ENCODE results near the gene KRTAP12-2.

Gene KRTAP12-2

DNA sequence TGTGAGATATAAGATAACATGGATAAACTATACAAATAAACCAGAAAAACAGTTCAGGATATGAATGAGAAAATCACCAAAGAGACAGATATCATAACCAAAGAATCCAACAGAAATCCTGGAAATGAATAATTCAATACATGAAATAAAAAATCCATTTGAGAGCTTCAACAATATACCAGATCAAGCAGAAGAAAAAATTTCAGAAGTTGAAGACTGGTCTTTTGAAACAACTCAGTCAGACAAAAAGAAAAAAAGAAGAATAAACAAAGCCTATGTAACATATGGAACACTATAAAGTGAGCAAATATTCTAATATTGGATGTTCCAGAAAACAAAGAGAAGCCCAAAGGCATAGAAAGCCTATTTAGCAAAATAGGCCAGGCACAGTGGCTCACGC lies 5.2 kb upstream of the KRTAP12-2 start:
- H3K27me3 ChIP-seq (ENCODE audit: low read length): no peaks in the 10 kb centered on the region
- H2AFZ ChIP-seq (ENCODE audit: low read depth, low read length, severe bottlenecking): no peak overlapping the region
- no peak overlapping the region for H3K27ac ChIP-seq (ENCODE audit: low read depth, low read length)
- no peaks in the 10 kb centered on the region for H3K9me2 ChIP-seq (replicated peaks; ENCODE audit: insufficient read depth, low read length)
- TF ChIP-seq EZH2phosphoT487 (conservative IDR thresholded peaks at IDR 0.05; ENCODE audit: low read length): no peak
- TF ChIP-seq, protein P1, sequence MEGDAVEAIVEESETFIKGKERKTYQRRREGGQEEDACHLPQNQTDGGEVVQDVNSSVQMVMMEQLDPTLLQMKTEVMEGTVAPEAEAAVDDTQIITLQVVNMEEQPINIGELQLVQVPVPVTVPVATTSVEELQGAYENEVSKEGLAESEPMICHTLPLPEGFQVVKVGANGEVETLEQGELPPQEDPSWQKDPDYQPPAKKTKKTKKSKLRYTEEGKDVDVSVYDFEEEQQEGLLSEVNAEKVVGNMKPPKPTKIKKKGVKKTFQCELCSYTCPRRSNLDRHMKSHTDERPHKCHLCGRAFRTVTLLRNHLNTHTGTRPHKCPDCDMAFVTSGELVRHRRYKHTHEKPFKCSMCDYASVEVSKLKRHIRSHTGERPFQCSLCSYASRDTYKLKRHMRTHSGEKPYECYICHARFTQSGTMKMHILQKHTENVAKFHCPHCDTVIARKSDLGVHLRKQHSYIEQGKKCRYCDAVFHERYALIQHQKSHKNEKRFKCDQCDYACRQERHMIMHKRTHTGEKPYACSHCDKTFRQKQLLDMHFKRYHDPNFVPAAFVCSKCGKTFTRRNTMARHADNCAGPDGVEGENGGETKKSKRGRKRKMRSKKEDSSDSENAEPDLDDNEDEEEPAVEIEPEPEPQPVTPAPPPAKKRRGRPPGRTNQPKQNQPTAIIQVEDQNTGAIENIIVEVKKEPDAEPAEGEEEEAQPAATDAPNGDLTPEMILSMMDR (IDR thresholded peaks at IDR 0.05; ENCODE audit: insufficient read depth, low read length, poor library complexity, severe bottlenecking): no peak
- H3K4me3 ChIP-seq (ENCODE audit: insufficient read depth, low read length, poor library complexity, severe bottlenecking): no peak overlapping the region
- no peak overlapping the region for H3K4me2 ChIP-seq (ENCODE audit: low read depth, low read length, poor library complexity, severe bottlenecking)
- no peak overlapping the region for H3K9ac ChIP-seq (ENCODE audit: low read length)
- H3K36me3 ChIP-seq (ENCODE audit: low read length): no peaks in the 10 kb centered on the region
- H3K9me3 ChIP-seq (ENCODE audit: insufficient read depth, low read length): no peaks in the 10 kb centered on the region
- no peaks in the 10 kb centered on the region for H4K20me1 ChIP-seq (ENCODE audit: low read depth, low read length)
- no peaks in the 10 kb centered on the region for H3K79me2 ChIP-seq (ENCODE audit: insufficient read depth, low read length)
- no peaks in the 10 kb centered on the region for H3F3A ChIP-seq (ENCODE audit: insufficient read depth)

DNA sequence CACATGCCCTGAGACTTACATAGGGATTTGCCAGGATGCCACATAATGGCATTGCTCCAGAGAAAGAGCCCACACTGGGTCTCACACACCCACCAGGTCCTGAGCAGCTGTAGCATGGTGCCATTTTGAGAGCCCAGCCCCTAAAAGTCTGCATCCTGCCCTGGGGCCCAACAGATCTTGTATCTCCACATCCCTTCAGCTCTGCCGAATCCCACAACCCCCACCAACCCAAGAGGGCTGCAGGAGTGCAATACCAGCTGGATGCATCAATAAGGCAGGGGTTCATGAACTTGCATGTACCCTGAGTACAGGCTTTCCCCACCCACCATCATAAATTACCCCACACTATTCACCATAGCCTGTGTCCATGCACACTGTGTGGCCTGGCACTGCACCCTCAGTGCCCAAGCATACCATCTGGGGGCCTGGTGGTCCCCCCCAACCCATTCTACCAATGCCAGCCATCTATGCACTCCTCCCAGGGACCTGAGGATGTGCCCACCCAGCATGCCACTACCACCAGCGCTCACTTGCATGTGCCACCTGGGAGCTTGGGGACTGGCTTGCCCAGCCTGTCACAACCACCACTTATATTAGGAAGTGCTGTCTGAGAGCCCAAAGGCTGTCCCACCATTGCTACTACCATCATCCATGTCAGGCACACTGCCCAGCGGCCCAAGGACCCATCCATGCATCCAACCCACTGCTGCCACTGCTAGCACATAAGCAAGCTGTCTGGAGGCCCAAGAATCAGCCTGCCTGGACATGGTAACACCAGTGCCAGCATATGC lies 4.1 kb upstream of the KRTAP12-2 start:
- no peaks in the 10 kb centered on the region for H3K9me2 ChIP-seq (replicated peaks; ENCODE audit: insufficient read depth, low read length)
- H3K27me3 ChIP-seq (ENCODE audit: low read length): no peaks in the 10 kb centered on the region
- H3K9me3 ChIP-seq (ENCODE audit: insufficient read depth, low read length): no peaks in the 10 kb centered on the region
- TF ChIP-seq, protein P1 (IDR thresholded peaks at IDR 0.05; ENCODE audit: insufficient read depth, low read length, poor library complexity, severe bottlenecking): no peak
- no peak for TF ChIP-seq EZH2phosphoT487 (conservative IDR thresholded peaks at IDR 0.05; ENCODE audit: low read length)
- H4K20me1 ChIP-seq (ENCODE audit: low read depth, low read length): no peaks in the 10 kb centered on the region
- H3K4me3 ChIP-seq (ENCODE audit: insufficient read depth, low read length, poor library complexity, severe bottlenecking): no peak overlapping the region
- H3K79me2 ChIP-seq (ENCODE audit: insufficient read depth, low read length): no peaks in the 10 kb centered on the region
- H3K4me2 ChIP-seq (ENCODE audit: low read depth, low read length, poor library complexity, severe bottlenecking): no peak overlapping the region
- no peaks in the 10 kb centered on the region for H3F3A ChIP-seq (ENCODE audit: insufficient read depth)
- no peaks in the 10 kb centered on the region for H3K36me3 ChIP-seq (ENCODE audit: low read length)
- no peak overlapping the region for H2AFZ ChIP-seq (ENCODE audit: low read depth, low read length, severe bottlenecking)
- no peak overlapping the region for H3K9ac ChIP-seq (ENCODE audit: low read length)
- no peak overlapping the region for H3K27ac ChIP-seq (ENCODE audit: low read depth, low read length)

DNA sequence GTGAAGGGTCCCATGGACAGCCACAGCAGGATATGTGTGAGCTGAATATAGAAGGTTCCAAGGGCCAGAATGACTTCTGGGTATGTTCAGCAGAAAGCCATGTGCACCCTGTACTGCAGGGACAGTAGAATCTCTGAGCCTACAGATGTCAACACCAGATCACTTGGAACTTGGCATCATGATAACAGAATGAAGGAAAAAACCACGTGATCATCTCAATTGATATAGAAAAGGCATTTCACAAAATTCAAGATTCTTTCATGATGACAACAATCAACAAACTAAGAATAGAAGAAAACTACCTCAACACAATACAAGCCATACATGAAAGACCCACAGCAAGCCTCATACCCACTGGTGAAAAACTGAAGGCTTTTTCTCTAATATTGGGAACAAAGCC lies 885 bp upstream of the KRTAP12-2 start:
- H2AFZ ChIP-seq (ENCODE audit: low read depth, low read length, severe bottlenecking): no peak overlapping the region
- no peaks in the 10 kb centered on the region for H3K27me3 ChIP-seq (ENCODE audit: low read length)
- TF ChIP-seq, protein P1 (IDR thresholded peaks at IDR 0.05; ENCODE audit: insufficient read depth, low read length, poor library complexity, severe bottlenecking): no peak
- no peak for TF ChIP-seq EZH2phosphoT487 (conservative IDR thresholded peaks at IDR 0.05; ENCODE audit: low read length)
- no peaks in the 10 kb centered on the region for H3F3A ChIP-seq (ENCODE audit: insufficient read depth)
- no peaks in the 10 kb centered on the region for H3K79me2 ChIP-seq (ENCODE audit: insufficient read depth, low read length)
- H4K20me1 ChIP-seq (ENCODE audit: low read depth, low read length): no peaks in the 10 kb centered on the region
- no peak overlapping the region for H3K4me2 ChIP-seq (ENCODE audit: low read depth, low read length, poor library complexity, severe bottlenecking)
- H3K27ac ChIP-seq (ENCODE audit: low read depth, low read length): no peak overlapping the region
- no peaks in the 10 kb centered on the region for H3K9me2 ChIP-seq (replicated peaks; ENCODE audit: insufficient read depth, low read length)
- H3K9ac ChIP-seq (ENCODE audit: low read length): no peak overlapping the region
- no peak overlapping the region for H3K4me3 ChIP-seq (ENCODE audit: insufficient read depth, low read length, poor library complexity, severe bottlenecking)
- no peaks in the 10 kb centered on the region for H3K36me3 ChIP-seq (ENCODE audit: low read length)
- H3K9me3 ChIP-seq (ENCODE audit: insufficient read depth, low read length): no peaks in the 10 kb centered on the region

Measured in SU-DHL-6 (cell line).